Rectal smooth muscle tissue (tissue), 1 donor: Measurements from ENCODE around the gene PPFIBP1.

Source experiments
- H3K27ac ChIP-seq: one replicate; pipeline ENCODE4 v1.7.0; 2013; ENCODE audit warnings: low read depth, low read length, inconsistent platforms
- H3K27me3 ChIP-seq: one replicate; pipeline ENCODE4 v1.7.0; 2013; ENCODE audit warnings: low read length; ENCODE audit not compliant: control insufficient read depth, insufficient read depth
- H3K36me3 ChIP-seq: one replicate; pipeline ENCODE4 v1.7.0; 2013; ENCODE audit warnings: low read length; ENCODE audit not compliant: control insufficient read depth, insufficient read depth
- H3K4me1 ChIP-seq: one replicate; pipeline ENCODE4 v1.7.0; 2013; ENCODE audit warnings: low read length; ENCODE audit not compliant: control insufficient read depth, insufficient read depth
- H3K4me3 ChIP-seq: one replicate; pipeline ENCODE4 v1.7.0; 2013; ENCODE audit warnings: low read length
- H3K9ac ChIP-seq: one replicate; pipeline ENCODE4 v1.7.0; 2013; ENCODE audit warnings: low read length

PPFIBP1 gene

GRCh38 chr12:27685274-27685673 is 161.3 kb downstream of the PPFIBP1 start:
- Histone ChIP-seq H3K4me3 (no peak overlapping the region), H3K36me3 (peaks cover 12% of the 10 kb centered on the region), H3K4me1 (no peaks in the 10 kb centered on the region), H3K27me3 (no peaks in the 10 kb centered on the region), H3K27ac (no peak overlapping the region), H3K9ac (no peak overlapping the region)

- Histone ChIP-seq H3K27ac (no peak overlapping the region), H3K9ac (no peak overlapping the region), H3K4me1 (no peaks in the 10 kb centered on the region), H3K4me3 (no peak overlapping the region), H3K36me3 (peaks cover 13% of the 10 kb centered on the region), H3K27me3 (no peaks in the 10 kb centered on the region)
Observed at GRCh38 chr12:27686147-27686546, 162.1 kb downstream of the PPFIBP1 start.

- Histone ChIP-seq H3K27me3 (no peaks in the 10 kb centered on the region), H3K36me3 (peaks cover 16% of the 10 kb centered on the region), H3K4me1 (no peaks in the 10 kb centered on the region), H3K27ac (no peak overlapping the region), H3K4me3 (no peak overlapping the region), H3K9ac (no peak overlapping the region)
Observed at GRCh38 chr12:27688671-27689070, 164.7 kb downstream of the PPFIBP1 start.

- H3K4me3 ChIP-seq, result no peak overlapping the region
- H3K36me3 ChIP-seq, result peaks cover 16% of the 10 kb centered on the region
Observed at GRCh38 chr12:27689558-27690180, 165.7 kb downstream of the PPFIBP1 start.

GRCh38 chr12:27693403-27693802 is 169.4 kb downstream of the PPFIBP1 start:
- no peak overlapping the region for H3K27ac ChIP-seq
- no peaks in the 10 kb centered on the region for H3K4me1 ChIP-seq
- peaks cover 16% of the 10 kb centered on the region for H3K36me3 ChIP-seq
- H3K9ac ChIP-seq, result no peak overlapping the region
- H3K4me3 ChIP-seq, result no peak overlapping the region
- H3K27me3 ChIP-seq, result no peaks in the 10 kb centered on the region

More at GRCh38 chr12:27689558-27690180, 165.7 kb downstream of the PPFIBP1 start:
- Histone ChIP-seq H3K27me3 (no peaks in the 10 kb centered on the region), H3K27ac (no peak overlapping the region), H3K9ac (no peak overlapping the region), H3K4me1 (no peaks in the 10 kb centered on the region)

GRCh38 chr12:27695556-27696292 is 171.7 kb downstream of the PPFIBP1 start:
- no peaks in the 10 kb centered on the region for H3K27me3 ChIP-seq
- no peak overlapping the region for H3K4me3 ChIP-seq
- H3K4me1 ChIP-seq, result no peaks in the 10 kb centered on the region
- H3K9ac ChIP-seq, result no peak overlapping the region
- no peak overlapping the region for H3K27ac ChIP-seq
- peaks cover 6% of the 10 kb centered on the region for H3K36me3 ChIP-seq

- Histone ChIP-seq H3K27me3 (no peaks in the 10 kb centered on the region), H3K27ac (no peak within 1 kb of the TSS), H3K4me1 (no peaks in the 10 kb centered on the region), H3K4me3 (peak within 1 kb of the TSS; percentile 11), H3K9ac (no peak within 1 kb of the TSS), H3K36me3 (peaks cover 4% of the 10 kb centered on the region)
Observed at GRCh38 chr12:27696293-27696652, 172.3 kb downstream of the PPFIBP1 start, which contains the start of gene REP15. Gene REP15 (plus strand): TSS chr12:27696447. CDS start chr12:27696563, 116 bp downstream.

GRCh38 chr12:27696864-27697564 is 173.0 kb downstream of the PPFIBP1 start:
- no peak overlapping the region for H3K27ac ChIP-seq
- H3K36me3 ChIP-seq, result peaks cover 2% of the 10 kb centered on the region
- peak overlapping the region; percentile 11 for H3K4me3 ChIP-seq
- no peak overlapping the region for H3K9ac ChIP-seq
- H3K4me1 ChIP-seq, result no peaks in the 10 kb centered on the region
- no peaks in the 10 kb centered on the region for H3K27me3 ChIP-seq

GRCh38 chr12:27703720-27704452 is 179.9 kb downstream of the PPFIBP1 start:
- H3K36me3 ChIP-seq, result no peaks in the 10 kb centered on the region
- H3K9ac ChIP-seq, result no peak overlapping the region
- H3K27ac ChIP-seq, result no peak overlapping the region
- H3K4me1 ChIP-seq, result no peaks in the 10 kb centered on the region
- no peak overlapping the region for H3K4me3 ChIP-seq
- no peaks in the 10 kb centered on the region for H3K27me3 ChIP-seq

GRCh38 chr12:27705263-27705662 is 181.3 kb downstream of the PPFIBP1 start:
- no peak overlapping the region for H3K9ac ChIP-seq
- H3K4me1 ChIP-seq, result no peaks in the 10 kb centered on the region
- no peak overlapping the region for H3K27ac ChIP-seq
- no peaks in the 10 kb centered on the region for H3K36me3 ChIP-seq
- H3K4me3 ChIP-seq, result no peak overlapping the region
- H3K27me3 ChIP-seq, result no peaks in the 10 kb centered on the region

GRCh38 chr12:27707216-27707615 is 183.2 kb downstream of the PPFIBP1 start:
- H3K36me3 ChIP-seq, result no peaks in the 10 kb centered on the region

More at GRCh38 chr12:27707216-27707615, 183.2 kb downstream of the PPFIBP1 start:
- Histone ChIP-seq H3K27ac (no peak overlapping the region), H3K27me3 (no peaks in the 10 kb centered on the region), H3K4me3 (no peak overlapping the region), H3K4me1 (no peaks in the 10 kb centered on the region), H3K9ac (no peak overlapping the region)
